Hepatocyte (in vitro differentiated cells): ENCODE data around the gene PIK3R4.

Experiments
- EZH2 ChIP-seq: fragments of 200-600 bp; sonication (generic); IDR thresholded peaks from 2 replicates; pipeline ENCODE4 v1.6.1; 2016; ENCODE audit warnings: antibody characterized with exemption, mild to moderate bottlenecking, borderline replicate concordance
- EZH2phosphoT487 ChIP-seq: fragments of 200-600 bp; sonication (generic); IDR thresholded peaks from one replicate; pipeline ENCODE4 v1.6.1; 2018; ENCODE audit warnings: antibody characterized with exemption, mild to moderate bottlenecking, low read depth, moderate library complexity; ENCODE audit not compliant: unreplicated experiment, severe bottlenecking
- TF ChIP-seq, protein P1 (sequence below): fragments of 200-600 bp; sonication (generic); IDR thresholded peaks from 2 replicates; pipeline ENCODE4 v1.5.1; 2016; ENCODE audit warnings: antibody characterized with exemption, mild to moderate bottlenecking; ENCODE audit not compliant: poor library complexity

DNA sequence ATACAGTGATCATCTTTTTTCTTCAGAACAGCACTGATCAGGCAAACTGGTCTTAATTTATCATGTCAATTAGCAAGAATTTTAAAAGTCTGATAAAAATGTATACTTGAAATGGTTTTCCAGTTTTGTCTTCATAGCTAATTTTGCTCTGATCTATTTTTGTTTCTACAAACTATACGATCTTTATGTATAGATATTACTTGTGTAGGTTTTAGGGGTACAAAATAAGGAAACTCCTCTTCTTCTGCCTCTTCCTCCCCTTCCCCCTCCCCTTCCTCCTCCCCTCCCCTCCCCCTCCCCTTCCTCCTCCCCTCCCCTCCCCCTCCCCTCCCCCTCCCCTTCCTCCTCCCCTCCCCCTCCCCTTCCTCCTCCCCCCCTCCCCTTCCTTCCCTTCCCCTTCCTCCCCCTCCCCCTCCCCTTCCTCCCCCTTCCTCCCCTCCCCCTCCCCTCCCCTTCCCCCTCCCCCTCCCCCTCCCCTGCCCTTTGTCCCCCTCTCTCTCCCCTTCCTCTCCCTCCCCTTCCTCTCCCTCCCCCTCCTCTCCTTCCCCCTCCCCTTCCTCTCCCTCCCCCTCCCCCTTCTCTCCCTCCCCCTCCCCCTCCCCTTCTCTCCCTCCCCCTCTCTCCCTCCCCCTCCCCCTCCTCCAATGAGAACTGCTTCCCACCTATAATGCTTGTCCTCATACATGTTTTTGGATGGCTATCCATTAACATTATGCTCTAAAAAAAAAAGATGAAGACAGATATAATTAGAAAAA is 110.0 kb downstream of the PIK3R4 start:
- TF ChIP-seq, protein P1, sequence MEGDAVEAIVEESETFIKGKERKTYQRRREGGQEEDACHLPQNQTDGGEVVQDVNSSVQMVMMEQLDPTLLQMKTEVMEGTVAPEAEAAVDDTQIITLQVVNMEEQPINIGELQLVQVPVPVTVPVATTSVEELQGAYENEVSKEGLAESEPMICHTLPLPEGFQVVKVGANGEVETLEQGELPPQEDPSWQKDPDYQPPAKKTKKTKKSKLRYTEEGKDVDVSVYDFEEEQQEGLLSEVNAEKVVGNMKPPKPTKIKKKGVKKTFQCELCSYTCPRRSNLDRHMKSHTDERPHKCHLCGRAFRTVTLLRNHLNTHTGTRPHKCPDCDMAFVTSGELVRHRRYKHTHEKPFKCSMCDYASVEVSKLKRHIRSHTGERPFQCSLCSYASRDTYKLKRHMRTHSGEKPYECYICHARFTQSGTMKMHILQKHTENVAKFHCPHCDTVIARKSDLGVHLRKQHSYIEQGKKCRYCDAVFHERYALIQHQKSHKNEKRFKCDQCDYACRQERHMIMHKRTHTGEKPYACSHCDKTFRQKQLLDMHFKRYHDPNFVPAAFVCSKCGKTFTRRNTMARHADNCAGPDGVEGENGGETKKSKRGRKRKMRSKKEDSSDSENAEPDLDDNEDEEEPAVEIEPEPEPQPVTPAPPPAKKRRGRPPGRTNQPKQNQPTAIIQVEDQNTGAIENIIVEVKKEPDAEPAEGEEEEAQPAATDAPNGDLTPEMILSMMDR, result no peak
- TF ChIP-seq EZH2 (no peak), EZH2phosphoT487 (no peak)
